ENCODE results near the gene SREBF2.

Gene SREBF2

DNA sequence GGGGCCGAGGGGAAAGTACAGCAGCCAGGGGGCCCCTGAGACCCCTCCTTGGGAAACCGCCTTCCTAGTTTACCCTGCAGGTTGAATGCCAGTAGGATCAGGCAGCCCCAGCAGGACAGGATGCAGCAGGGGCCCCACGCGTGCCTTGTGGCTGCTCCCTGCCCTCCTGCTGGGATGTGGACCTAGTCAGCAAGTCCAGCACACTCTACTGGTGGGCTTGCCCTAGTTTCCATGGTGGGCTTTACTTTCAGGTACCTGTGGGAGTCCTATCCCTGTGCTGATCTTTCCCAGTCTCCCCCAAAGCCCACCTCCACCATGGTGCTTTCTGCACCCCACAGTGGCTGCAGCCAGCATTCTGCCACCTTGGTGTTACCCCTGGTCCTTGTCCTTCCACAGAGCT is 59.8 kb downstream of the SREBF2 start:
- no peak overlapping the region for H3K4me3 ChIP-seq (ENCODE audit: low read depth, low read length)
- CTCF ChIA-PET, result interaction anchor here (0.6 kb wide), 1 partner anchor 48 kb away, joined by 3 read pairs; no protein-coding TSS in a partner anchor
- no peak for DNase-seq (ENCODE audit: low read depth, low spot score)
- POLR2A ChIA-PET, result no interaction called here
- TF ChIP-seq, protein P1, sequence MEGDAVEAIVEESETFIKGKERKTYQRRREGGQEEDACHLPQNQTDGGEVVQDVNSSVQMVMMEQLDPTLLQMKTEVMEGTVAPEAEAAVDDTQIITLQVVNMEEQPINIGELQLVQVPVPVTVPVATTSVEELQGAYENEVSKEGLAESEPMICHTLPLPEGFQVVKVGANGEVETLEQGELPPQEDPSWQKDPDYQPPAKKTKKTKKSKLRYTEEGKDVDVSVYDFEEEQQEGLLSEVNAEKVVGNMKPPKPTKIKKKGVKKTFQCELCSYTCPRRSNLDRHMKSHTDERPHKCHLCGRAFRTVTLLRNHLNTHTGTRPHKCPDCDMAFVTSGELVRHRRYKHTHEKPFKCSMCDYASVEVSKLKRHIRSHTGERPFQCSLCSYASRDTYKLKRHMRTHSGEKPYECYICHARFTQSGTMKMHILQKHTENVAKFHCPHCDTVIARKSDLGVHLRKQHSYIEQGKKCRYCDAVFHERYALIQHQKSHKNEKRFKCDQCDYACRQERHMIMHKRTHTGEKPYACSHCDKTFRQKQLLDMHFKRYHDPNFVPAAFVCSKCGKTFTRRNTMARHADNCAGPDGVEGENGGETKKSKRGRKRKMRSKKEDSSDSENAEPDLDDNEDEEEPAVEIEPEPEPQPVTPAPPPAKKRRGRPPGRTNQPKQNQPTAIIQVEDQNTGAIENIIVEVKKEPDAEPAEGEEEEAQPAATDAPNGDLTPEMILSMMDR (IDR thresholded peaks at IDR 0.05; ENCODE audit: insufficient read depth, low read length, missing control alignments), result no peak

DNA sequence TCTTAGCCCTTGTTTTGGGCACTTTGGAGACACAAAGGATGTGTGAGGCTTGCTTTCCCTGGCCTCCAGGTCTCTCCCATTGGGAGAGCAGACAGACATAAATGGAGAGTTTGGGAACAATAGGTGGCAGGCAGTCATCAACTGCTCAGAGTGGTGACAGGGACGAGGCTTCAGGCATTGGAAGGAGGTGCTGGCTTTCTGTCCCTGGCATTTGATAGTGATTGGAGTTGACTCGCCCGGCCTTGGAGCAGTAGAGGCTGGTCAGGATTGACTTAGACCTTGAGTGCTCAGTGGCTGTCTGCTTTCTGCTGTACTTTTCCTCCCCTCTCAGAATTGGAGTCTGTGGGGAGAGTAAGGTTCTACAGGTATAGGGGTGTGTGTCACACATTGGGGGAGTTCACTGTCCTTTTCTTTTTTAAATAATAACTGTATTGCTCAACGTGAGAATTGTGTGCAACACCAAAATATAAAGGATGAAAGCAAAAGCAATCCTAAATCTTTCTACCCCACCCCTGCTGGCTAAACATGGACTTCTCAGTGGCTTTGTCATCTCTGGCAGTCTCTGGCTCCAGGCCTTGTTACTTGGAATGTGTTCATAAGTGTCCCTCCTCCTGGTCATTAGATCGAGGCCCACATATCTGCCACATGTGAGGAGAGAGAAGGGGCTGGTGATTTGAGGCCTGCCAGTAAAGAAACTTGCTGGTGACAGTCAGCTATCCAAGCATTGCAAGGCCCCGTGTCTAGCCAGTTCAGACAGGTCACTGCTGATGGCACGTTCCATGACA is 60.9 kb downstream of the SREBF2 start:
- CTCF ChIA-PET, result interaction anchor here (0.6 to 1.7 kb wide), 2 partner anchors 11 to 47 kb away, joined by 3 to 4 read pairs; no protein-coding TSS in a partner anchor
- DNase-seq (ENCODE audit: low read depth, low spot score), result no peak
- no peak overlapping the region for H3K4me3 ChIP-seq (ENCODE audit: low read depth, low read length)
- POLR2A ChIA-PET, result interaction anchor here (0.7 kb wide), 1 partner anchor 14 kb away, joined by 3 read pairs; no protein-coding TSS in a partner anchor
- TF ChIP-seq, protein P1 (IDR thresholded peaks at IDR 0.05; ENCODE audit: insufficient read depth, low read length, missing control alignments), result no peak

DNA sequence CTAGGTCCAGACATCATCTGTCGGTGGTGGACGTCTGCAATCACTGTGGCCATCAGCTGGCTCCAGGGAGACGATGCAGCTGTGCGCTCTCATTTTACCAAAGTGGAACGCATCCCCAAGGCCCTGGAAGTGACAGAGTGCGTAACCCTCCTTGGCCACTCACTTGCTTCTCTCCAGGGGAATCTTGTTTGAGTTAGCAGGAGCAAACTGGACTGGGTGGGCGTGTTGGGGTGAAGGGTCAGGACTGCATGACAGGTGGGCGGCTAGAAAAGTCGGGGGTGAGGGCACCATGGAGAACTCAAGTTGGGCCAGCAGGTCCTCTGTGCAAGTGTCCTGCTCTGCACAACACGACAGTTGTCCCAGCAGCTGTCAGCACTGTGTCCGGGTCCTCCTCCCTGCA is 65.7 kb downstream of the SREBF2 start:
- TF ChIP-seq, protein P1 (IDR thresholded peaks at IDR 0.05; ENCODE audit: insufficient read depth, low read length, missing control alignments), result no peak
- no peak overlapping the region for H3K4me3 ChIP-seq (ENCODE audit: low read depth, low read length)
- CTCF ChIA-PET, result interaction anchor here (1.0 kb wide), 1 partner anchor 152 kb away, joined by 3 read pairs; no protein-coding TSS in a partner anchor
- DNase-seq (ENCODE audit: low read depth, low spot score), result no peak
- POLR2A ChIA-PET, result no interaction called here

DNA sequence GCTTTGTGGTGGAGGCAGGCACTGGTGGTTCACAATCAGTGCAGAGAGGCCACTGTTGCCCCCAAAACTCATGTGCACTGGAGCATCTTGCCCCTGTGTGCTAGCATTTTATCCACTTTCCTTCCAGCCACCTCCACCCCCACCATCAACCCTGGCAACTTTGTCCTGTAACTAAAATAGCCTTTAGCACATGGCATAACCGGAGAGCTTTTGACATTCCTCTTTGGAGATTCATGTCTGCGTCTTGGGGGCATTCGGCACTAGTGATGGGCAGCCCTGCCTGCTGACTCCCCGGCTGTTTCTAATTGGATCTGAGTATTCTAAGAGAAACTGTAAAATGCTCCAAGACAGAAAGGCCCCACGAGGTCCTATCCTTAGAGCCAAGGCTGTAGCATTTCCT is 66.2 kb downstream of the SREBF2 start:
- no peak for DNase-seq (ENCODE audit: low read depth, low spot score)
- ChIA-PET POLR2A (no interaction called here), CTCF (interaction anchor here (1.0 to 1.1 kb wide), 2 partner anchors 29 to 152 kb away, joined by 3 read pairs; no protein-coding TSS in a partner anchor)
- TF ChIP-seq, protein P1 (IDR thresholded peaks at IDR 0.05; ENCODE audit: insufficient read depth, low read length, missing control alignments), result no peak
- no peak overlapping the region for H3K4me3 ChIP-seq (ENCODE audit: low read depth, low read length)

DNA sequence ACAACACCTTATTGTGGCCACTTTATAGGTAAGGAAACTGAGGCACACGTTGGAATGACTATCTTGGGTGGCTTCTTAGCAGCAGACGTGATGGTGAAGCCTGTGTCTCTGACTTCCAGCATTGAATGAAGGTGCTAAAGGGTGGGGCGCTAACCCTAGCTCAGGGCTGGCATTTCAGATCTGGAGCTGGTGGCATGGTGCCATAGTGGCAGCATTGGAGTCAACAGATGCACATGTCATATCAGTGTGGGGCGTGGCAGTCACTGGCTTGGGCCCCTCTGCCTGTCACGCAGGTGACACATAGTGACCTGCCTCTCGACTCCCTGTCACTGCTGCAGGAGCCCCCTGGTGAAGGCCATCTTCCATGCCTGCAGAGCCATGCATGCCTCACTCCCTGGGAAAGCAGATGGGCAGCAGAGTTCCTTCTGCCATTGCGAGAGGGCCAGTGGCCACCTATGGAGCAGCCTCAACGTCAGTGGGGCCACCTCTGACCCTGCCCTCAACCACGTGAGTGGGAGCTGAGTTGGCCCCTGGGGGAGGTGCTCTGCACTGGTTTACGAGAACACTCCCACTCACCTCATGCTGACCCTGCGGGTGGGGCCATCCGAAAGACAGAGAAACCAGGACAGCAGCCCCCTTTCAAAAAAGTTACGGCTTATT is 67.2 kb downstream of the SREBF2 start:
- DNase-seq (ENCODE audit: low read depth, low spot score), result no peak
- TF ChIP-seq, protein P1 (IDR thresholded peaks at IDR 0.05; ENCODE audit: insufficient read depth, low read length, missing control alignments), result no peak
- H3K4me3 ChIP-seq (ENCODE audit: low read depth, low read length), result no peak overlapping the region
- POLR2A ChIA-PET, result no interaction called here
- CTCF ChIA-PET, result interaction anchor here (1.0 to 1.9 kb wide), 4 partner anchors 25 to 203 kb away, joined by 3 to 5 read pairs (median 4); no protein-coding TSS in a partner anchor
